ENCODE data around the gene LYZ. TPM values are rescaled to one million over a fixed set of nuclear protein-coding genes. Genes with fewer than 3 reads are reported as not detected.
A peak's percentile ranks its signal among the peaks of the same experiment; 100 is the strongest.

The LYZ gene
- total and polyA plus RNA-seq, 7 donors, result 28.0 to 652 (median 70.6) TPM

- no peak overlapping the region for H3K4me3 ChIP-seq
- H3K4me1 ChIP-seq, result no peaks in the 10 kb centered on the region
- no peaks in the 10 kb centered on the region for H3K9me3 ChIP-seq
- no peak for DNase-seq
- intact Hi-C loops (cut with DNase I), result no loop called here
- H3K27ac ChIP-seq, result no peak overlapping the region
- no peaks in the 10 kb centered on the region for H3K27me3 ChIP-seq
- TF ChIP-seq POLR2AphosphoS5 (IDR thresholded peaks at IDR 0.05), result no peak
- TF ChIP-seq, protein P1, sequence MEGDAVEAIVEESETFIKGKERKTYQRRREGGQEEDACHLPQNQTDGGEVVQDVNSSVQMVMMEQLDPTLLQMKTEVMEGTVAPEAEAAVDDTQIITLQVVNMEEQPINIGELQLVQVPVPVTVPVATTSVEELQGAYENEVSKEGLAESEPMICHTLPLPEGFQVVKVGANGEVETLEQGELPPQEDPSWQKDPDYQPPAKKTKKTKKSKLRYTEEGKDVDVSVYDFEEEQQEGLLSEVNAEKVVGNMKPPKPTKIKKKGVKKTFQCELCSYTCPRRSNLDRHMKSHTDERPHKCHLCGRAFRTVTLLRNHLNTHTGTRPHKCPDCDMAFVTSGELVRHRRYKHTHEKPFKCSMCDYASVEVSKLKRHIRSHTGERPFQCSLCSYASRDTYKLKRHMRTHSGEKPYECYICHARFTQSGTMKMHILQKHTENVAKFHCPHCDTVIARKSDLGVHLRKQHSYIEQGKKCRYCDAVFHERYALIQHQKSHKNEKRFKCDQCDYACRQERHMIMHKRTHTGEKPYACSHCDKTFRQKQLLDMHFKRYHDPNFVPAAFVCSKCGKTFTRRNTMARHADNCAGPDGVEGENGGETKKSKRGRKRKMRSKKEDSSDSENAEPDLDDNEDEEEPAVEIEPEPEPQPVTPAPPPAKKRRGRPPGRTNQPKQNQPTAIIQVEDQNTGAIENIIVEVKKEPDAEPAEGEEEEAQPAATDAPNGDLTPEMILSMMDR (IDR thresholded peaks at IDR 0.05), result no peak
- no peak for TF ChIP-seq EP300 (IDR thresholded peaks at IDR 0.05)
- TF ChIP-seq POLR2A (IDR thresholded peaks at IDR 0.05), result no peak
- H3K36me3 ChIP-seq, result no peaks in the 10 kb centered on the region
- WGBS, 2 donors, result 93 to 96% methylated on average over 2 of the region's 2 CpGs
Observed at GRCh38 chr12:69345077-69345476, 3.1 kb upstream of the LYZ start.

DNA sequence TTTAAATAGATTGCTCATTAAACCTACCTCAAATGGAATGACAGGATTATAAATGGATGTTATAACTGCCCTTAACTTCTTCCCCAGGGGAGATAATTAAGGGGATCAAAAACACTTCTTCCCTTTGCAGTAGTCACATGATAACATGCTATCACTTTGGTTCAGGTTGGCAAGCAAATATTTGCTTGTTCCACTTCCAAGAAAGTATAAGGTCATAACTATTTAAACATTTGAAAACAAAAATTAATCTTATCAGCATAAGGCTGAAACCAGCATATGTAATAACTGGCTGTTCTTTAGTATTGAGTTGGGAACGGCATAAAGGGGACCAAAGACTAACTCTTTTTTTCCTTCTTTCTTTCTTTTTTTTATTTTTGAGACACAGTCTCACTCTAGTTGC lies 2.4 kb upstream of the LYZ start:
- intact Hi-C loops (cut with DNase I), result no loop called here
- H3K9me3 ChIP-seq, result no peaks in the 10 kb centered on the region
- H3K36me3 ChIP-seq, result no peaks in the 10 kb centered on the region
- no peak for DNase-seq
- WGBS, 2 donors, result 29 to 66% methylated on average over 1 of the region's 1 CpG
- no peaks in the 10 kb centered on the region for H3K27me3 ChIP-seq
- H3K27ac ChIP-seq, result no peak overlapping the region
- H3K4me1 ChIP-seq, result no peaks in the 10 kb centered on the region
- no peak for TF ChIP-seq POLR2AphosphoS5 (IDR thresholded peaks at IDR 0.05)
- no peak overlapping the region for H3K4me3 ChIP-seq

GRCh38 chr12:69350002-69350626 lies 1.9 kb downstream of the LYZ start:
- intact Hi-C loops (cut with DNase I), result no loop called here
- Histone ChIP-seq H3K4me1 (no peaks in the 10 kb centered on the region), H3K27me3 (no peaks in the 10 kb centered on the region), H3K36me3 (no peaks in the 10 kb centered on the region), H3K4me3 (peak overlapping the region in 2 of 4 donors; percentile 4 to 17), H3K9me3 (no peaks in the 10 kb centered on the region), H3K27ac (no peak overlapping the region)
- no peak for TF ChIP-seq POLR2A (IDR thresholded peaks at IDR 0.05)
- TF ChIP-seq POLR2AphosphoS5 (IDR thresholded peaks at IDR 0.05), result no peak
- TF ChIP-seq EP300 (IDR thresholded peaks at IDR 0.05), result no peak
- TF ChIP-seq, protein P1 (IDR thresholded peaks at IDR 0.05), result no peak
- 82 to 85% methylated on average over 2 of the region's 2 CpGs for WGBS, 2 donors
- DNase-seq, result no peak

- no peaks in the 10 kb centered on the region for H3K27me3 ChIP-seq
- intact Hi-C loops (cut with DNase I), result no loop called here
- H3K4me1 ChIP-seq, result no peaks in the 10 kb centered on the region
- no peak overlapping the region for H3K4me3 ChIP-seq
- TF ChIP-seq, protein P1 (IDR thresholded peaks at IDR 0.05), result no peak
- TF ChIP-seq EP300 (IDR thresholded peaks at IDR 0.05) (no peak), POLR2A (IDR thresholded peaks at IDR 0.05) (no peak), POLR2AphosphoS5 (IDR thresholded peaks at IDR 0.05) (no peak)
- H3K27ac ChIP-seq, result no peak overlapping the region
- no peaks in the 10 kb centered on the region for H3K36me3 ChIP-seq
- WGBS, 2 donors, result 95 to 96% methylated on average over 1 of the region's 1 CpG
- no peaks in the 10 kb centered on the region for H3K9me3 ChIP-seq
- no peak for DNase-seq
Observed at GRCh38 chr12:69350777-69351176, 2.6 kb downstream of the LYZ start.

DNA sequence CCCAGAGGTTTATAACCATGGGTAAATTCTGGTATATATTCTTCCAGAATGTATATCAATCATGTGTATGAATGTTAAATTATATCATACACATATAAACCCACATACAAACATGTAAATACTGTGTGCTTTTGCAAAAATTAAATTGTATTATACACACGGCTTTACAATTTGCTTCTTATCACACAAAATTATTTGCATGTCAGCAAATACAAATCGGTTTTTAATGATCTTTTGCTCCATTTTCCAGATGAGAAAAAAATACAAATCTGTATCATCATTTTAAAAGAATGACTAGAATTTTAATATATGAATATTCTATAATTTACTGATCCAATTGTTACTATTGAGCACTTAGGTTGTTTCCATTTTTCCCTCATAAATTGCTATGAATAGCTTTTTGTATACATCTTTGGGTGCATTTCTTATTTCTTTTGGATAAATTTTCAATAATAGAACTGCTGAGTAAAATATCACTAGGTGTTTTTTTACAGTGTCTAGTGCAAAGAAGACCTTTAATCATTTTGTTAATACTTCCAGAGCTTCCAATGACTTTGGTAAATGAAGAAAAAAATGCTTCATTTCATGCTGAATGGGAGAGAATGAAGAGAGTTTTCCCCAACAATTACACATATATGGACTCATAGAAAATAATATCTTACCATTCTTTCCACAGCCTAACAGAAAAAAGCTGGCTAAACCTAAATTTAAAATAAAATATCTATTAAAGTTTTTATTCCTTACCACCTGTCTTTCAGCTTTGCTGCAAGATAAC lies 3.5 kb downstream of the LYZ start:
- H3K9me3 ChIP-seq, result no peaks in the 10 kb centered on the region
- DNase-seq, result no peak
- H3K27ac ChIP-seq, result no peak overlapping the region
- TF ChIP-seq POLR2A (IDR thresholded peaks at IDR 0.05), result no peak
- no peak for TF ChIP-seq POLR2AphosphoS5 (IDR thresholded peaks at IDR 0.05)
- TF ChIP-seq, protein P1 (IDR thresholded peaks at IDR 0.05), result no peak
- no peak for TF ChIP-seq EP300 (IDR thresholded peaks at IDR 0.05)
- no peaks in the 10 kb centered on the region for H3K4me1 ChIP-seq
- 79 to 84% methylated on average over 2 of the region's 2 CpGs for WGBS, 2 donors
- H3K36me3 ChIP-seq, result no peaks in the 10 kb centered on the region
- intact Hi-C loops (cut with DNase I), result no loop called here
- no peak overlapping the region for H3K4me3 ChIP-seq
- H3K27me3 ChIP-seq, result no peaks in the 10 kb centered on the region
